Measurements from ENCODE around the gene SCFD2.

SCFD2 gene

DNA sequence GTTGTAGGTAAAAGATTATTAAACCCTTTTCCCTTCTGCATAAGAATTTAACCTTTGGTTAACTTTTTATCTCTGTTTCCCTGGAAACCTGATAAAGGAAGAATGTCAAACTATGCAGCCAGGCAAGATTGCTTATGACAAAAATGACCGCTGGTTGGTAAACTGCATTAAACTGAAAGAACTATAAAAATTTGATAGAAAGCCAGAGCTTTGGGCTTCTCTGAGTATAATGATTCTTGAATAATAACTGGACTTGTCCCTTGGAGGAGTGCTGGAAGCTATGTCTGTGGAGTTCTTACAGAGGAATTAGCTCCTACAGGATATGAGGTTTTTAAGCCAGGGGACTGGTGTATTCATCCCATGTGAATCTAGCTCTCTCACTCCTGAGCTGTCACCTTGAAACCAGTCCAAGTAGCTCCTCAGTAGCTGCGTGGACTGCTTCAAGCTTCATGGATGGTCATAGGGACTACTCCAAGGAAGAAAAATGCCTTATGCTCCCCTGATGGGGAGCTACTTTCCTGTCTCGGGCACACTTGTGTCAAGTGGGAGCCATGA is 451.7 kb downstream of the SCFD2 start:
- peaks cover 31% of the 10 kb centered on the region for H3K4me1 Mint-ChIP-seq
- TF ChIP-seq CTCF (IDR thresholded peaks at IDR 0.05; ENCODE audit: unreplicated experiment in 3 of 3) = no peak
- peak overlapping the region; percentile 60 to 77 (median 77) for H3K27ac Mint-ChIP-seq
- no peaks in the 10 kb centered on the region for H3K27me3 Mint-ChIP-seq (ENCODE audit: low read depth)
- no peaks in the 10 kb centered on the region for H3K36me3 Mint-ChIP-seq (ENCODE audit: low read depth)
- H3K9me3 Mint-ChIP-seq = no peaks in the 10 kb centered on the region
- H3K4me3 Mint-ChIP-seq = no peak overlapping the region

GRCh38 chr4:52912608-52913007 is 453.3 kb downstream of the SCFD2 start:
- H3K36me3 Mint-ChIP-seq (ENCODE audit: low read depth) = no peaks in the 10 kb centered on the region
- no peaks in the 10 kb centered on the region for H3K27me3 Mint-ChIP-seq (ENCODE audit: low read depth)
- H3K9me3 Mint-ChIP-seq = no peaks in the 10 kb centered on the region
- no peak for TF ChIP-seq CTCF (IDR thresholded peaks at IDR 0.05; ENCODE audit: unreplicated experiment in 3 of 3)
- peaks cover 46% of the 10 kb centered on the region for H3K4me1 Mint-ChIP-seq
- no peak overlapping the region for H3K4me3 Mint-ChIP-seq
- peak overlapping the region in 2 of 3 experiments; percentile 18 to 46 for H3K27ac Mint-ChIP-seq

DNA sequence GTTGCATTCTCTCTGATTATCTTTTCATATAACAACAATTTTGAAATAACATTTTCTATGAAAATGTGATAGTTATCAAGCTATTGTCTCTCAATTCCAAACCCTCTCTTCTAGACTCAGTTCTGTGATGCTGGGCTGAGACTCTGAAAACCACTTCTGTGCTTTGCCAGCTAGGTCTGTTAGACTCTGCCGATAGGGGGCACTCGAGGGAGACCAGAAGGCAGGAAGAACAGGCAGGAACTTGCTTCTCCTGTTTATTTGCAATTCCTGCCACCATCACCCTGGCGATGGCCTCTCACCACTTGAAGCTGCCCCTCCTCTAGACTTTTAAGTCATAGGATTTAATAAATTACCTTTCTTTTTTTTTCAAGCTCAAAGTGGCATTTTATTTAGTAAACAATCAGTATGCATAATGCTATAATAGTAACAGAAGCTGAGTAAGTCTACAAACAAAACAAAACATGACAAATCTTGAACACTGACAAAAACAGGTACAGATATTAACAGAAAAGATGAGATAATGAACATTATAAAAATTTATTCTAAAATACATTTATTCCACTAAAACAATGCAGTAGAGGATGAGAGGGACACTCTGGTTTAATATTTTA is 454.1 kb downstream of the SCFD2 start:
- H3K9me3 Mint-ChIP-seq = no peaks in the 10 kb centered on the region
- H3K27ac Mint-ChIP-seq = peak overlapping the region in 1 of 3 experiments; percentile 43
- H3K4me3 Mint-ChIP-seq = no peak overlapping the region
- H3K4me1 Mint-ChIP-seq = peaks cover 54% of the 10 kb centered on the region
- peak; percentile 49 to 65 (median 51) for TF ChIP-seq CTCF (IDR thresholded peaks at IDR 0.05; ENCODE audit: unreplicated experiment in 3 of 3)
- no peaks in the 10 kb centered on the region for H3K27me3 Mint-ChIP-seq (ENCODE audit: low read depth)
- H3K36me3 Mint-ChIP-seq (ENCODE audit: low read depth) = no peaks in the 10 kb centered on the region

DNA sequence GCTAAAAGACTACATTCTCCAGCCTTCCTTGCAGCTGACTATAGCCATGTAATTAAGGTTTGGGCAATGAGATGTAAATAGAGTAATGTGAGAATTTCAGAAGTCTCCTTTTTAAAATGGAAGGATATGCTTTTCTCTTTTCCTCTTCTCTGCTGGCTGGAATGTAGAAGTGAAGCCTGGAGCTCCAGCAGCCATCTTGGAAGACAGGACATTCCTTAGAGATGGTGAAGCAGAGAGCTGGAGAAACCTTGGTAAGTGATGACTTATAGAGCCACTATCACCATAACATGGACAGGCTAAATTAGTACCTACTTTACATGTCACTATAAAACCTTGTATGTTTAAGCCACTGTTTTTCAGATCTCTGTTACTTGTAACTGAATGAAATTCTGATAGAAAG is 455.7 kb downstream of the SCFD2 start:
- peaks cover 60% of the 10 kb centered on the region for H3K4me1 Mint-ChIP-seq
- TF ChIP-seq CTCF (IDR thresholded peaks at IDR 0.05; ENCODE audit: unreplicated experiment in 3 of 3) = no peak
- no peak overlapping the region for H3K27ac Mint-ChIP-seq
- no peaks in the 10 kb centered on the region for H3K9me3 Mint-ChIP-seq
- H3K27me3 Mint-ChIP-seq (ENCODE audit: low read depth) = no peaks in the 10 kb centered on the region
- H3K36me3 Mint-ChIP-seq (ENCODE audit: low read depth) = no peaks in the 10 kb centered on the region
- H3K4me3 Mint-ChIP-seq = no peak overlapping the region

- Mint-ChIP-seq H3K27me3 (ENCODE audit: low read depth) (no peaks in the 10 kb centered on the region), H3K4me1 (peaks cover 61% of the 10 kb centered on the region), H3K27ac (peak overlapping the region; percentile 54 to 69 (median 62)), H3K9me3 (no peaks in the 10 kb centered on the region), H3K4me3 (no peak overlapping the region), H3K36me3 (ENCODE audit: low read depth) (no peaks in the 10 kb centered on the region)
- TF ChIP-seq CTCF (IDR thresholded peaks at IDR 0.05; ENCODE audit: unreplicated experiment in 3 of 3) = no peak
Observed at GRCh38 chr4:52907510-52907909, 458.4 kb downstream of the SCFD2 start.

DNA sequence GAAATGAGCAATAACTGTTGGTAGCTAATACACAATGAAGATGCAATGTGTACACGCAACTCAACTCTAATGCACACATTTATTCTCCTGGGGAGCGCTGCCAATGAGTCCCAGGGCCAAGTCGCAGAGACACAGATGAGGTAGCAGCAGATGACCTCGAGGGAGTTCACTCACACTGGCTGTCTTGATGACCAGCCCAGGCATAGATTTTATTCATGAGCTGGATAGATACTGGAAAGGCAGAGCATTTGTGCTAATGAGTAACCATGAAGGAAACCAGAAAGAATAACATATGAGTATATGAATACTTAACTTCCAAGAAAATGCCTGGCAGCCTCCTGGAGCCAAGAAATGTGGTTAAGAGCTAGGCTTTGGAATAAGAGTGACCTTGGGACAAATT is 461.4 kb downstream of the SCFD2 start:
- H3K4me1 Mint-ChIP-seq = peaks cover 68% of the 10 kb centered on the region
- no peak for TF ChIP-seq CTCF (IDR thresholded peaks at IDR 0.05; ENCODE audit: unreplicated experiment in 3 of 3)
- H3K27ac Mint-ChIP-seq = peak overlapping the region; percentile 9 to 50 (median 29)
- peaks cover 5% of the 10 kb centered on the region for H3K9me3 Mint-ChIP-seq
- H3K36me3 Mint-ChIP-seq (ENCODE audit: low read depth) = peaks cover 14% of the 10 kb centered on the region
- H3K4me3 Mint-ChIP-seq = no peak overlapping the region
- H3K27me3 Mint-ChIP-seq (ENCODE audit: low read depth) = no peaks in the 10 kb centered on the region

Data from nephron (organoid).